Bronchial epithelial cell (primary cell): ENCODE results near the gene HOXB3. TPM values are rescaled to one million over a fixed set of nuclear protein-coding genes. Genes with fewer than 3 reads are reported as not detected.

Experiments used
- DNase-seq: peaks from one replicate; pipeline ENCODE4 v3.0.0-alpha.2; 2010; ENCODE audit warnings: low read depth
- FAIRE-seq: peaks from 2 replicates; lab custom pipeline; 2011; peaks lifted over from hg19 to GRCh38; lab: Jason Lieb, UNC
- H3K27me3 ChIP-seq: 2 replicates; pipeline ENCODE4 v1.5.1; 2011; ENCODE audit warnings: low read length; ENCODE audit not compliant: control insufficient read depth, insufficient read depth
- H3K36me3 ChIP-seq: 2 replicates; pipeline ENCODE4 v1.5.1; 2011; ENCODE audit warnings: low read length; ENCODE audit not compliant: control insufficient read depth, insufficient read depth
- H3K4me3 ChIP-seq: 2 replicates; pipeline ENCODE4 v1.5.1; 2011; ENCODE audit warnings: mild to moderate bottlenecking, low read depth, low read length, control low read depth
- total RNA-seq: library from RNA; depleted of rRNA; stranded (reverse); fragments of >200 nt; gene quantifications from 2 replicates; pipeline ENCODE4 v1.2.1, GENCODE V29; 2014
- TF ChIP-seq, protein P1 (sequence below): IDR thresholded peaks from 2 replicates; pipeline ENCODE4 v1.5.1; 2011; ENCODE audit warnings: mild to moderate bottlenecking, moderate library complexity, low read length, control low read depth, inconsistent platforms; ENCODE audit not compliant: insufficient read depth, severe bottlenecking

The HOXB3 gene
- total RNA-seq, 1 donor from 2014 or later: not detected

DNA sequence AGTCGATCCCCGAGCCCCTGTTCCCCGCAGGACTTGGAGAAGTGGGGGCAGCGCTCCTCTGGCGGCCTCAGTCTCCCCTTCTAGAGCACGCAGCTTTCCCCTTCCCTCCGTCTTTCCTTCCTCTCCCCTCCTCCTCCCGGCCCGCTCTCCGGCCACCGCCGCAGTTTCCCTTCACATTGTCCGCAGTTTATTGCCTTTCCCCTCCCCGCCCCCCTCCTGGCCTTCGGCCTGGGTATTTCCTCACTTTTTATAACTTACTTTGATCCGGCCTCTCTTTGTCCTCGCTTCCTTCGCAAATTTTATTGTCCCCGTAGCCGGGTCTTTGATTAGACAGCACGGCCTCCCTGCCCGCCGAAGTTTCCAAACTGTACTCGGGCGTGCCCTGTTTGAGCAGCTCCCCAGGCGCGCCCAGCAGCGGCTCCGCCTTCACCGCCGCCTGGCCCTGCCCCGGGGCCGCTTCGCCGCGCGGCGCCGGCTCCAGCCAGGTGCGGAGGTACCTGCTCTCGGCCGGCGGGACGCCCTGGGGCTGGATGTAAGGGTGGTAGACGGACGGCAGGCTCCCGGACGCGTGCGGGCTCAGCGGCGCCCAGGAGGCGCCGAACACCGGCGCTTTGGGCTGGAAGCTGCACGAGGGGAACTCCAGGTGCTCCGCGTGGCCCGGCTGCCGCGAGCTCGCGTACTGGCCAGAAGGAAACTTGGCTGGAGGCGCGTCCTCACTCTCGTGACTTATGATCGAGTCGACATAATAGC is 35.6 kb upstream of the HOXB3 start:
- no peak for DNase-seq
- peaks cover 90% of the 10 kb centered on the region for H3K27me3 ChIP-seq
- H3K36me3 ChIP-seq: no peaks in the 10 kb centered on the region
- FAIRE-seq: no peak
- TF ChIP-seq, protein P1, sequence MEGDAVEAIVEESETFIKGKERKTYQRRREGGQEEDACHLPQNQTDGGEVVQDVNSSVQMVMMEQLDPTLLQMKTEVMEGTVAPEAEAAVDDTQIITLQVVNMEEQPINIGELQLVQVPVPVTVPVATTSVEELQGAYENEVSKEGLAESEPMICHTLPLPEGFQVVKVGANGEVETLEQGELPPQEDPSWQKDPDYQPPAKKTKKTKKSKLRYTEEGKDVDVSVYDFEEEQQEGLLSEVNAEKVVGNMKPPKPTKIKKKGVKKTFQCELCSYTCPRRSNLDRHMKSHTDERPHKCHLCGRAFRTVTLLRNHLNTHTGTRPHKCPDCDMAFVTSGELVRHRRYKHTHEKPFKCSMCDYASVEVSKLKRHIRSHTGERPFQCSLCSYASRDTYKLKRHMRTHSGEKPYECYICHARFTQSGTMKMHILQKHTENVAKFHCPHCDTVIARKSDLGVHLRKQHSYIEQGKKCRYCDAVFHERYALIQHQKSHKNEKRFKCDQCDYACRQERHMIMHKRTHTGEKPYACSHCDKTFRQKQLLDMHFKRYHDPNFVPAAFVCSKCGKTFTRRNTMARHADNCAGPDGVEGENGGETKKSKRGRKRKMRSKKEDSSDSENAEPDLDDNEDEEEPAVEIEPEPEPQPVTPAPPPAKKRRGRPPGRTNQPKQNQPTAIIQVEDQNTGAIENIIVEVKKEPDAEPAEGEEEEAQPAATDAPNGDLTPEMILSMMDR: no peak
- H3K4me3 ChIP-seq: no peak overlapping the region

DNA sequence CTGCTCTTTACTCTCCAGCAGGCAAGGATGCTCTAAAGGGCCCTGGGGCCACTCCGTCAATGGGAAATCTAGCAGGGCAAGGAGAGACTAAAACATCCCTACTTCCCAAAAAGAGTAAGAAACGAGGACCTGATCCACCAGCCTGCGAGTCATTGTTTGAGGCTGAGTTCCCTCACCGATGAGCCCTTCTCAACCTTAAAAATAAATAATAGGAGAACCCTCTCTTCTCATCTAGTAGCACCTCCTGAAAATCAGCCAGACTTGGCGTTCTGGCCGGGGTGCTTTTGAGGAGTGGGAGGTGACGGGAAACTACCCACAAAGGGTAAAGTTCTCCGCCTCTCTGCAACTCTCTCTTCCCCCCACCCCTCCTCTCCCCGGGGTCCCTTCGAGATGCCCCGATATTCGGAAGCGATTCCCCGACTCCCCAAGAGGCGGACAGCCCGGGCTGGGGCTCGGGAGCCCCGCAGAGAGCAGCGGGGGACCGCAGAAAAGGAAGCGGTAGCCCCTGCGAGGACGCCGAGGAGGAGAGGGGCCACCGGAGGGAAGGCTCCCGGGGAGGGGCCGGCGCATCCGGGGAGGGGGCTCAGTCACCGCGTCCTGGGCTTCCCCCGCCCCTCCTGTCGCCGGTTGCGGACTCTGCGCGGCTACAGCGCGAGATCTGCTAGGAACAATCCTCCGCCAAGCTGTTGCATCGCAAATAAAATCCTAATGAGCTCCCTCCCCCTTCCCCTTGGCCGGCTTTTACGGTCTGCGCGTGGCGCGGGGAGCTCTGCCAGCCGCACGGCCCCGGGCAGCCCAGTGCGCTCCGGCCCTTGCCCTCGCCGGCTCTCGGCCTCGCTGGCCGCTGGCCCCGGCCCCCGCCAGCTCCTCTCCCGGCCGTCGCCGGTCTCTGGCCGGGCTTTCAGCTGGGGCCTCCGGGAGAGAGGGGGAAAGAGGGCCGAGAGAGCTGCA is 34.8 kb upstream of the HOXB3 start:
- Histone ChIP-seq H3K4me3 (no peak overlapping the region), H3K36me3 (no peaks in the 10 kb centered on the region), H3K27me3 (peaks cover 90% of the 10 kb centered on the region)
- DNase-seq (no peak), FAIRE-seq (no peak)
- TF ChIP-seq, protein P1: no peak

DNA sequence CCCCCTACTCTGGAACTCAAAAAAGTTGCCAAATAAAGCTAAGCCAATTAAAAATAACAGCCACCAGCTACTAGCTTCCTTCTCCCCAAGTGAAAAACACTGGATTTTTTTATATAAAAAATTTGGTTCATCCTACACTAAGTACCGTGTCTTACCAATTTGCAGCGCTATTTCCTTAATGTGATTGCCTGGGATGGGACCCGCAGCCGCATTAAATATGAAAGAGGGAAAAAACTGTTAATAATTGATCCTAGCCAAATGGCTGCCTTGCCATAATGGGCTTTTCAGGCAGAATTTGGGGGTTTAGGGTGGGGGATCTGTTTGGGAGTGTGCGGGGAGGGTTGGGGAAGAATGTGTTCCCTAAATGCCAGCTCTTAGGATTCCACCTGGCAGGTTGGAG is 34.1 kb upstream of the HOXB3 start:
- TF ChIP-seq, protein P1: no peak
- H3K36me3 ChIP-seq: no peaks in the 10 kb centered on the region
- no peak for DNase-seq
- no peak overlapping the region for H3K4me3 ChIP-seq
- H3K27me3 ChIP-seq: peaks cover 91% of the 10 kb centered on the region
- no peak for FAIRE-seq

DNA sequence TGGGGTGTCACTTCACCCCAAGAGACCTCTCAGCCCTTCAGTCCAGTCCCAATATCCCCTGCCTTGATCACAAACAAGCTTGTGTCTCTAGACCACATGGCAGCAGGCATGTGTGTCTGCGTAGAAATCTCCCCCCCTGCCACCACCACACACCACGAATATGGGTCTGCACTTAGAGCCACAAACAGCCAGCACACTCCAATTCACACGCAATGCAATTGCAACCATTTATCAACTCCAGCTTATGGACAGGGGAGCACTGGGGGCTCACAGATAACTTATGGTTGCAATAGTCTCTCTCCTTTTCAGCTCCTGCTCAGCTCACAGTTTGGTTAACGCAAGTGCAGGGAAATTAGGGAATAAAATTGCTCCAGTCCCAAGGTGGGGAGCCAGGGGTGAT is 33.5 kb upstream of the HOXB3 start:
- FAIRE-seq (peak; percentile 66), DNase-seq (no peak)
- Histone ChIP-seq H3K27me3 (peaks cover 90% of the 10 kb centered on the region), H3K4me3 (no peak overlapping the region), H3K36me3 (no peaks in the 10 kb centered on the region)
- TF ChIP-seq, protein P1: no peak

DNA sequence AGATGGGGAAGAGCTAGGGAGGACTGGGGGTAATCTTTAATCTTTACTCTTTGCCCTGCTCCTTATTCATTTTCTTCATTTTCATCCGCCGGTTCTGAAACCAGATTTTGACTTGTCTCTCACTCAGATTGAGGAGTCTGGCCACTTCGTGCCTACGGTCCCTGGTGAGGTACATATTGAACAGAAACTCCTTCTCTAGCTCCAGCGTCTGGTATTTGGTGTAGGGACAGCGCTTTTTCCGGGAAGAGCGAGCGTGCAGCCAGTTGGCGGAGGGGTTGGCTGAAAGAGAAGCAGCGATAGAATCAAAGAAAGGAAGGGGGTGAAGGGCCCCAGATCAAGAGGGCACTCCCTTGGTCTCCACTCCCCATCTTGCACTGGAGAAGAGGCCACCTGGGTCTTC is 32.8 kb upstream of the HOXB3 start:
- DNase-seq: no peak
- Histone ChIP-seq H3K4me3 (no peak overlapping the region), H3K36me3 (no peaks in the 10 kb centered on the region), H3K27me3 (peaks cover 88% of the 10 kb centered on the region)
- TF ChIP-seq, protein P1: no peak
- no peak for FAIRE-seq
